Gastroesophageal sphincter (tissue), 3 donors: ENCODE results near the gene CFD.

Experiments
- CTCF ChIP-seq, 4 experiments: fragments of 200-600 bp in 2 of 4; fragments of 450-650 bp in 2 of 4; sonication (generic) in 1 of 4; IDR thresholded peaks; one replicate each; pipeline ENCODE4 v1.5.1; 2017 to 2019; ENCODE audit warnings: antibody characterized with exemption in 4 of 4, mild to moderate bottlenecking in 2 of 4, moderate library complexity in 2 of 4
- EP300 ChIP-seq: sonication (generic); formaldehyde crosslinking; IDR thresholded peaks from one replicate; pipeline ENCODE4 v1.6.1; 2017; ENCODE audit warnings: antibody characterized with exemption, mild to moderate bottlenecking
- POLR2A ChIP-seq, 2 donors: fragments of 450-650 bp; IDR thresholded peaks; one replicate each; pipeline ENCODE4 v1.6.1; 2017; ENCODE audit warnings: antibody characterized with exemption in 2 of 2, mild to moderate bottlenecking in 2 of 2, moderate library complexity in 1 of 2
- POLR2AphosphoS5 ChIP-seq: sonication (generic); formaldehyde crosslinking; IDR thresholded peaks from one replicate; pipeline ENCODE4 v1.6.1; 2017; ENCODE audit warnings: antibody characterized with exemption

- TF ChIP-seq CTCF (IDR thresholded peaks at IDR 0.05) (no peak), POLR2A (IDR thresholded peaks at IDR 0.05) (no peak), POLR2AphosphoS5 (no peak), EP300 (no peak)
Observed at GRCh38 chr19:829129-829758, 30.2 kb upstream of the CFD start.
